Smooth muscle cell (in vitro differentiated cells): Measurements from ENCODE around the gene DNASE1L1. TPM values are rescaled to one million over a fixed set of nuclear protein-coding genes. Genes with fewer than 3 reads are reported as not detected.

Experiments used
- DNase-seq: peaks from one replicate; lab custom pipeline; 2025; ENCODE audit not compliant: unreplicated experiment; lab: John Stamatoyannopoulos, UW
- H2AFZ ChIP-seq: fragments of 200-600 bp; sonication (generic); 2 replicates; pipeline ENCODE4 v1.6.0; 2016; ENCODE audit warnings: antibody characterized with exemption, low read depth, mild to moderate bottlenecking
- H3F3A ChIP-seq: fragments of 200-600 bp; sonication (generic); 2 replicates; pipeline ENCODE4 v1.6.0; 2017; ENCODE audit warnings: antibody characterized with exemption, low read depth
- H3K27ac ChIP-seq: fragments of 200-600 bp; sonication (generic); 2 replicates; pipeline ENCODE4 v1.5.1; 2016; ENCODE audit warnings: low read depth, mild to moderate bottlenecking
- H3K27me3 ChIP-seq: fragments of 200-600 bp; sonication (generic); 2 replicates; pipeline ENCODE4 v1.6.1; 2016; ENCODE audit warnings: low read depth, mild to moderate bottlenecking
- H3K36me3 ChIP-seq: fragments of 200-600 bp; sonication (generic); 2 replicates; pipeline ENCODE4 v1.5.1; 2016; ENCODE audit warnings: low read depth
- H3K4me1 ChIP-seq: fragments of 200-600 bp; sonication (generic); 2 replicates; pipeline ENCODE4 v1.5.1; 2016; ENCODE audit warnings: low read depth
- H3K4me2 ChIP-seq: fragments of 200-600 bp; sonication (generic); 2 replicates; pipeline ENCODE4 v1.6.0; 2016; ENCODE audit warnings: mild to moderate bottlenecking
- H3K4me3 ChIP-seq: fragments of 200-600 bp; sonication (generic); 2 replicates; pipeline ENCODE4 v1.5.1; 2016; ENCODE audit warnings: mild to moderate bottlenecking
- H3K79me2 ChIP-seq: fragments of 200-600 bp; sonication (generic); 2 replicates; pipeline ENCODE4 v1.6.0; 2016; ENCODE audit warnings: low read depth, mild to moderate bottlenecking
- H3K9ac ChIP-seq: fragments of 200-600 bp; sonication (generic); 2 replicates; pipeline ENCODE4 v1.6.0; 2016; ENCODE audit warnings: low read depth
- H3K9me3 ChIP-seq: fragments of 200-600 bp; sonication (generic); replicated peaks from 2 replicates; pipeline ENCODE4 v1.5.1; 2016; ENCODE audit warnings: low read depth
- H4K20me1 ChIP-seq: fragments of 200-600 bp; sonication (generic); 2 replicates; pipeline ENCODE4 v1.6.0; 2016; ENCODE audit warnings: low read depth
- WGBS: methylation state at CpG from one replicate; pipeline ENCODE4 v1.1.7; 2016; ENCODE audit warnings: low lambda C conversion rate; 5-methylcytosine and 5-hydroxymethylcytosine counted together
- polyA plus RNA-seq: library from polyadenylated mRNA; unstranded; fragments of >200 nt; fragmentation: Nextera tagmentation; extraction: Ambion mirVana; gene quantifications from 2 replicates; pipeline ENCODE4 v1.2.1, GENCODE V29; 2016
- total RNA-seq: library from RNA; depleted of rRNA; stranded (reverse); fragments of >200 nt; gene quantifications from 2 replicates; pipeline ENCODE4 v1.2.3, GENCODE V29; 2014
- TF ChIP-seq, protein P1 (sequence below): fragments of 200-600 bp; sonication (generic); IDR thresholded peaks from 2 replicates; pipeline ENCODE4 v1.5.1; 2017; ENCODE audit warnings: borderline replicate concordance, mild to moderate bottlenecking, antibody characterized with exemption; ENCODE audit not compliant: insufficient read depth, poor library complexity, severe bottlenecking

DNASE1L1 gene
- total and polyA plus RNA-seq, 2 experiments from 2014 or later = 30.0 to 40.4 TPM

DNA sequence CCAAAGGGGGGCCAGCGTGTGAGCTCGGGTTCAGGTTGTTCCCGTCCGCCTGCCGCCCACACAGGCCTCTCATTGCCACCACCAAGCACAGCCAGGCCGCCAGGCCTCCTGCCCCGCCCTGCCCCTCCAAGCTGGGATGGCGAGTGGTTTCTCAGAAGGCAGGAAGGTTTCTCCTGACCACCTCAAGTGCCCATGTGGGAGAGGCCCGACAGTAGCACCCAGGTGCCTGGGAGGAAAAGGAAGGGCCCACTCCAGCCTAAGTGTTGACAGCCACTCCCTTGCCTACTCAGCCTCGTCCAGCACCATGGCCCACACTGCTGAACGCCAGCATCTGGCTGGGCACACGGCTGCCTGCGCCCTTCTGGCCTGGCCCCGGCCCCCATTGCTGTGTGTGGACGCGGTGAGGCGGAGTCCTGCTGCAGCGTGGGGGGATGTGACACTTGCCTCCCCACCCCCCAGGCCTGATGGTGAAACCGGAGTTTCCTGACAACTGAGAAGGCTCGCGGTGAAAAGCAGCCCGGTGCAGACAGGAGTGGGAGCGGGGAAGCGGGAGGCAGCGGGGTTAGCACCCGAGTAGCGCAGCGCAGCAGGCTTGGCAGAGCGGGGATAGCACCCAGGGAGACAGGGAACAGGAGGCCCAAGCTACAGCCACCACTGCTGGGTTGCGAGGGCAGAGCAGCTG, 53.8 kb downstream of the DNASE1L1 start:
- 90% methylated on average over 29 of the region's 30 CpGs for WGBS
- Histone ChIP-seq H3K9ac (no peak overlapping the region), H3K27me3 (no peaks in the 10 kb centered on the region), H3K36me3 (no peaks in the 10 kb centered on the region), H3K27ac (no peak overlapping the region), H3K4me1 (no peaks in the 10 kb centered on the region), H3K79me2 (peaks cover 8% of the 10 kb centered on the region), H3K4me2 (no peak overlapping the region), H2AFZ (no peak overlapping the region), H4K20me1 (peaks cover 100% of the 10 kb centered on the region), H3K9me3 (no peaks in the 10 kb centered on the region), H3F3A (no peaks in the 10 kb centered on the region), H3K4me3 (no peak overlapping the region)
- DNase-seq = no peak
- TF ChIP-seq, protein P1, sequence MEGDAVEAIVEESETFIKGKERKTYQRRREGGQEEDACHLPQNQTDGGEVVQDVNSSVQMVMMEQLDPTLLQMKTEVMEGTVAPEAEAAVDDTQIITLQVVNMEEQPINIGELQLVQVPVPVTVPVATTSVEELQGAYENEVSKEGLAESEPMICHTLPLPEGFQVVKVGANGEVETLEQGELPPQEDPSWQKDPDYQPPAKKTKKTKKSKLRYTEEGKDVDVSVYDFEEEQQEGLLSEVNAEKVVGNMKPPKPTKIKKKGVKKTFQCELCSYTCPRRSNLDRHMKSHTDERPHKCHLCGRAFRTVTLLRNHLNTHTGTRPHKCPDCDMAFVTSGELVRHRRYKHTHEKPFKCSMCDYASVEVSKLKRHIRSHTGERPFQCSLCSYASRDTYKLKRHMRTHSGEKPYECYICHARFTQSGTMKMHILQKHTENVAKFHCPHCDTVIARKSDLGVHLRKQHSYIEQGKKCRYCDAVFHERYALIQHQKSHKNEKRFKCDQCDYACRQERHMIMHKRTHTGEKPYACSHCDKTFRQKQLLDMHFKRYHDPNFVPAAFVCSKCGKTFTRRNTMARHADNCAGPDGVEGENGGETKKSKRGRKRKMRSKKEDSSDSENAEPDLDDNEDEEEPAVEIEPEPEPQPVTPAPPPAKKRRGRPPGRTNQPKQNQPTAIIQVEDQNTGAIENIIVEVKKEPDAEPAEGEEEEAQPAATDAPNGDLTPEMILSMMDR = no peak

DNA sequence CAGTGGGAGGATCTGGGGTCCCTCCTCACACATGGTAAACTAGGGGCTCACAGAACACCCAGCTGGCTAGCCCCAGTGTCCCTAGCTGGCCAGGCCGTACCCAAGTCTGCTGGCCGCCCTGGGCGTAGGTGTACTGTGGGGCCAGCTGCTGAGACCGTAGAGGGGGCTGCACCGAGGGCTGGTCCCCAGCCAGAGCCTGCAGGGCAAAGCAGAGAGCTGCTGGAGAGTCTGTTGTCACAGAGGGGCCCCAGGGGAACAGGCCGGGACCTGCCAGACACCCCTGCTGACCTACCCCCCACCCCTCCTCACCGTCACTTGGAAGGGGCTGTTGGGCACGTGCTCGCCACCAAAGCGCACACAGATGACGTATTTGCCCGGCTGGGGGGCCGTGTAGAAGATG, 54.5 kb downstream of the DNASE1L1 start:
- Histone ChIP-seq H3K9me3 (no peaks in the 10 kb centered on the region), H3K9ac (no peak overlapping the region), H4K20me1 (peaks cover 100% of the 10 kb centered on the region), H3K4me1 (no peaks in the 10 kb centered on the region), H3F3A (no peaks in the 10 kb centered on the region), H3K79me2 (peaks cover 1% of the 10 kb centered on the region), H3K4me3 (no peak overlapping the region), H2AFZ (no peak overlapping the region), H3K27me3 (no peaks in the 10 kb centered on the region), H3K4me2 (no peak overlapping the region), H3K36me3 (no peaks in the 10 kb centered on the region), H3K27ac (no peak overlapping the region)
- TF ChIP-seq, protein P1 = no peak
- WGBS = 94% methylated on average over 12 of the region's 13 CpGs
- DNase-seq = no peak

DNA sequence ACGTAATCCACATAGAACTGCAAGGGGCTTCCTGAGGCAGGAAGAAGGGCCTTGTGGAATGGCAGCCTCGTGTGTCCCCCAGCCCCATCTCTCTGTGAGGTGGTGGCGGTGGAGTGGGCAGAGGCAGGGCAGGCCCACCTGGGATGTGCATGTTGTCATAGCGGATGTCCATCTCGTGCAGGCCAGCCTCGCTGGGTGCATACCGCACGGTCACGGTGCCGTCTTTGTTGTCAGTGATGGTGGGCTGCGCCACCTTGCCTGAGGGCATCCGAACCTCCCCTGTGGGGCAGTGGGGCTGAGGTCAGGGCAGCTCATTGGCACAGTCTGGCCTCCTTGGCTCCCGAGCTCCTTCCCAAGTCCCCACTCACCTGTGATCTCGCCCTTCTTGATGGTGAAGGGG, 55.0 kb downstream of the DNASE1L1 start:
- Histone ChIP-seq H4K20me1 (peaks cover 100% of the 10 kb centered on the region), H3F3A (no peaks in the 10 kb centered on the region), H3K79me2 (no peaks in the 10 kb centered on the region), H3K9me3 (no peaks in the 10 kb centered on the region), H3K9ac (no peak overlapping the region), H2AFZ (no peak overlapping the region), H3K36me3 (no peaks in the 10 kb centered on the region), H3K4me3 (no peak overlapping the region), H3K4me1 (no peaks in the 10 kb centered on the region), H3K27me3 (no peaks in the 10 kb centered on the region), H3K4me2 (no peak overlapping the region), H3K27ac (no peak overlapping the region)
- 91% methylated on average over 14 of the region's 14 CpGs for WGBS
- DNase-seq = no peak
- TF ChIP-seq, protein P1 = no peak
